Measurements from ENCODE around the gene PPM1L.
"Not testable (repeated sequence)": the region's sequence is repeated elsewhere in the genome, so short reads cannot be mapped to it uniquely, and the experiment has no call there.

PPM1L gene

GRCh38 chr3:160981217-160981938 is 225.3 kb downstream of the PPM1L start:
- DNase-seq (ENCODE audit: low spot score): no peak
- Histone ChIP-seq H3K27ac (no peak overlapping the region), H3K4me3 (no peak overlapping the region)
- no peak for TF ChIP-seq CTCF (IDR thresholded peaks at IDR 0.05)

- TF ChIP-seq CTCF (IDR thresholded peaks at IDR 0.05): no peak
- no peak overlapping the region for H3K4me3 ChIP-seq
- H3K27ac ChIP-seq: no peak overlapping the region
- DNase-seq (ENCODE audit: low spot score): no peak
These were observed 226.5 kb downstream of the PPM1L start for GRCh38 chr3:160982491-160982890.

- not testable (repeated sequence) for H3K27ac ChIP-seq; H3K4me3 ChIP-seq; DNase-seq (ENCODE audit: low spot score)
These were observed 227.9 kb downstream of the PPM1L start for GRCh38 chr3:160983900-160984299.

- no peak for TF ChIP-seq CTCF (IDR thresholded peaks at IDR 0.05)
- DNase-seq (ENCODE audit: low spot score): no peak
- Histone ChIP-seq H3K4me3 (no peak overlapping the region), H3K27ac (no peak overlapping the region)
These were observed 230.0 kb downstream of the PPM1L start for GRCh38 chr3:160986069-160986468.

GRCh38 chr3:160987982-160988964 is 232.2 kb downstream of the PPM1L start:
- Histone ChIP-seq H3K4me3 (no peak overlapping the region), H3K27ac (no peak overlapping the region)
- TF ChIP-seq CTCF (IDR thresholded peaks at IDR 0.05): no peak
- no peak for DNase-seq (ENCODE audit: low spot score)

GRCh38 chr3:160990446-160990845 is 234.4 kb downstream of the PPM1L start:
- no peak overlapping the region for H3K4me3 ChIP-seq
- H3K27ac ChIP-seq: no peak overlapping the region
- TF ChIP-seq CTCF (IDR thresholded peaks at IDR 0.05): no peak
- no peak for DNase-seq (ENCODE audit: low spot score)

- H3K27ac ChIP-seq: no peak overlapping the region
- no peak overlapping the region for H3K4me3 ChIP-seq
- no peak for DNase-seq (ENCODE audit: low spot score)
- no peak for TF ChIP-seq CTCF (IDR thresholded peaks at IDR 0.05)
These were observed 236.7 kb downstream of the PPM1L start for GRCh38 chr3:160992712-160993111.
